Activated CD8-positive, alpha-beta memory T cell treated with anti-CD3 and anti-CD28 coated beads, Interleukin-2, amount 50 U/mL, for 1 hour (primary cell): ENCODE results near the gene ZFP64.
"Not testable (repeated sequence)": the region's sequence is repeated elsewhere in the genome, so short reads cannot be mapped to it uniquely, and the experiment has no call there.

Source experiments
- DNase-seq: peaks from one replicate; pipeline ENCODE4 v3.0.0-alpha.2; 2020; ENCODE audit errors: extremely low read depth

ZFP64 gene

GRCh38 chr20:52160049-52160570 is 31.5 kb downstream of the ZFP64 start:
- no peak for DNase-seq

- DNase-seq, result no peak
Measured at GRCh38 chr20:52154575-52154974, 37.0 kb downstream of the ZFP64 start.

GRCh38 chr20:52153896-52154295 is 37.7 kb downstream of the ZFP64 start:
- DNase-seq, result no peak

GRCh38 chr20:52152921-52153320 is 38.7 kb downstream of the ZFP64 start:
- DNase-seq, result no peak

GRCh38 chr20:52152416-52152815 is 39.2 kb downstream of the ZFP64 start:
- DNase-seq, result no peak

GRCh38 chr20:52150440-52151258 is 40.9 kb downstream of the ZFP64 start:
- DNase-seq, result no peak

- DNase-seq, result no peak
Measured at GRCh38 chr20:52145587-52145986, 46.0 kb downstream of the ZFP64 start.

- DNase-seq, result no peak
Measured at GRCh38 chr20:52143277-52143676, 48.3 kb downstream of the ZFP64 start.

- DNase-seq, result no peak
Measured at GRCh38 chr20:52142757-52143156, 48.8 kb downstream of the ZFP64 start.

GRCh38 chr20:52139986-52140385 is 51.6 kb downstream of the ZFP64 start:
- DNase-seq, result no peak

GRCh38 chr20:52137850-52138249 is 53.7 kb downstream of the ZFP64 start:
- DNase-seq, result no peak

GRCh38 chr20:52133714-52134113 is 57.9 kb downstream of the ZFP64 start:
- not testable (repeated sequence) for DNase-seq

GRCh38 chr20:52132337-52132736 is 59.2 kb downstream of the ZFP64 start:
- no peak for DNase-seq

GRCh38 chr20:52131048-52131643 is 60.4 kb downstream of the ZFP64 start:
- no peak for DNase-seq

GRCh38 chr20:52130406-52130805 is 61.2 kb downstream of the ZFP64 start:
- no peak for DNase-seq

- DNase-seq, result no peak
Measured at GRCh38 chr20:52129611-52130010, 62.0 kb downstream of the ZFP64 start.

- DNase-seq, result no peak
Measured at GRCh38 chr20:52127309-52127708, 64.3 kb downstream of the ZFP64 start.

- DNase-seq, result no peak
Measured at GRCh38 chr20:52124821-52125220, 66.8 kb downstream of the ZFP64 start.

GRCh38 chr20:52118696-52119095 is 72.9 kb downstream of the ZFP64 start:
- no peak for DNase-seq

GRCh38 chr20:52118016-52118623 is 73.5 kb downstream of the ZFP64 start:
- DNase-seq, result no peak

- DNase-seq, result no peak
Measured at GRCh38 chr20:52110456-52110855, 81.1 kb downstream of the ZFP64 start.
